Measurements from ENCODE around the gene KLLN. TPM values are rescaled to one million over a fixed set of nuclear protein-coding genes. Genes with fewer than 3 reads are reported as not detected.
A peak's percentile ranks its signal among the peaks of the same experiment; 100 is the strongest.
"Not testable (repeated sequence)": the region's sequence is repeated elsewhere in the genome, so short reads cannot be mapped to it uniquely, and the experiment has no call there.

KLLN gene
- total and polyA plus RNA-seq, 7 donors: 0.14 to 0.92 (median 0.36) TPM

GRCh38 chr10:87872828-87873227 lies 9.5 kb upstream of the KLLN start:
- no peak for DNase-seq
- peaks cover 0 to 87% (median 60%) of the 10 kb centered on the region in 4 donors for H3K4me1 ChIP-seq

GRCh38 chr10:87869773-87870551 lies 6.6 kb upstream of the KLLN start:
- no peaks in the 10 kb centered on the region for H3K9me3 ChIP-seq
- no peak for DNase-seq
- peak overlapping the region in 2 of 4 donors; percentile 5 to 99 for H3K27ac ChIP-seq
- peaks cover 0 to 72% (median 55%) of the 10 kb centered on the region in 4 donors for H3K4me1 ChIP-seq
- TF ChIP-seq EP300 (IDR thresholded peaks at IDR 0.05): no peak
- no peak for TF ChIP-seq POLR2AphosphoS5 (IDR thresholded peaks at IDR 0.05)
- no peak for TF ChIP-seq POLR2A (IDR thresholded peaks at IDR 0.05)
- no peak for TF ChIP-seq CTCF (IDR thresholded peaks at IDR 0.05)
- peaks cover 0 to 3% (median 0%) of the 10 kb centered on the region in 4 donors for H3K36me3 ChIP-seq
- H3K27me3 ChIP-seq: no peaks in the 10 kb centered on the region
- intact Hi-C loops (cut with DNase I): no loop called here
- WGBS, 2 donors: 86 to 88% methylated on average over 3 of the region's 3 CpGs
- peak overlapping the region in 1 of 4 donors; percentile 82 for H3K4me3 ChIP-seq

More at GRCh38 chr10:87872828-87873227, 9.5 kb upstream of the KLLN start:
- peaks cover 0 to 3% (median 0%) of the 10 kb centered on the region in 4 donors for H3K36me3 ChIP-seq
- H3K27me3 ChIP-seq: no peaks in the 10 kb centered on the region
- no peak overlapping the region for H3K4me3 ChIP-seq
- TF ChIP-seq CTCF (IDR thresholded peaks at IDR 0.05): no peak
- no peak for TF ChIP-seq POLR2AphosphoS5 (IDR thresholded peaks at IDR 0.05)
- no peak for TF ChIP-seq POLR2A (IDR thresholded peaks at IDR 0.05)
- no peak for TF ChIP-seq EP300 (IDR thresholded peaks at IDR 0.05)
- intact Hi-C loops (cut with DNase I): no loop called here
- WGBS, 2 donors: 96% methylated on average over 6 of the region's 6 CpGs
- no peak overlapping the region for H3K27ac ChIP-seq
- H3K9me3 ChIP-seq: no peaks in the 10 kb centered on the region

GRCh38 chr10:87869139-87869538 lies 5.8 kb upstream of the KLLN start:
- DNase-seq; H3K27me3 ChIP-seq; intact Hi-C loops (cut with DNase I); H3K36me3 ChIP-seq; H3K9me3 ChIP-seq: not testable (repeated sequence)
- H3K4me1 ChIP-seq: peaks cover 0 to 64% (median 48%) of the 10 kb centered on the region in 4 donors
- H3K27ac ChIP-seq: peak overlapping the region in 3 of 4 donors; percentile 95 to 99 (median 96)
- 85 to 88% methylated on average over 9 of the region's 9 CpGs for WGBS, 2 donors
- H3K4me3 ChIP-seq: peak overlapping the region in 1 of 4 donors; percentile 82

- H3K9me3 ChIP-seq: no peaks in the 10 kb centered on the region
- intact Hi-C loops (cut with DNase I): no loop called here
- no peak for DNase-seq
- peak overlapping the region in 3 of 4 donors; percentile 82 to 98 (median 97) for H3K4me3 ChIP-seq
- no peak for TF ChIP-seq CTCF (IDR thresholded peaks at IDR 0.05)
- no peak for TF ChIP-seq POLR2A (IDR thresholded peaks at IDR 0.05)
- TF ChIP-seq POLR2AphosphoS5 (IDR thresholded peaks at IDR 0.05): no peak
- TF ChIP-seq EP300 (IDR thresholded peaks at IDR 0.05): no peak
- WGBS, 2 donors: 4 to 20% methylated on average over 1 of the region's 1 CpG
- H3K27ac ChIP-seq: peak overlapping the region; percentile 95 to 99 (median 98)
- peaks cover 0 to 3% (median 0%) of the 10 kb centered on the region in 4 donors for H3K36me3 ChIP-seq
- peaks cover 0 to 55% (median 39%) of the 10 kb centered on the region in 4 donors for H3K4me1 ChIP-seq
- no peaks in the 10 kb centered on the region for H3K27me3 ChIP-seq
Observed at GRCh38 chr10:87868277-87868676, 4.9 kb upstream of the KLLN start.

- peak overlapping the region; percentile 82 to 98 (median 91) for H3K4me3 ChIP-seq
- peak overlapping the region; percentile 95 to 99 (median 98) for H3K27ac ChIP-seq
- DNase-seq: no peak
- H3K4me1 ChIP-seq: peaks cover 0 to 47% (median 32%) of the 10 kb centered on the region in 4 donors
- H3K27me3 ChIP-seq: no peaks in the 10 kb centered on the region
- intact Hi-C loops (cut with DNase I): no loop called here
- no peaks in the 10 kb centered on the region for H3K9me3 ChIP-seq
- TF ChIP-seq CTCF (IDR thresholded peaks at IDR 0.05): no peak
- TF ChIP-seq POLR2A (IDR thresholded peaks at IDR 0.05): no peak
- no peak for TF ChIP-seq POLR2AphosphoS5 (IDR thresholded peaks at IDR 0.05)
- TF ChIP-seq EP300 (IDR thresholded peaks at IDR 0.05): no peak
- peaks cover 0 to 3% (median 0%) of the 10 kb centered on the region in 4 donors for H3K36me3 ChIP-seq
Observed at GRCh38 chr10:87867453-87867852, 4.1 kb upstream of the KLLN start.
